Lung (tissue), 12 donors: ENCODE measurements around the gene EMX1. TPM values are rescaled to one million over a fixed set of nuclear protein-coding genes. Genes with fewer than 3 reads are reported as not detected.

Experiments
- ATAC-seq: fragments of 200-7000 bp; cut with Tn5 transposase; one replicate; pipeline ENCODE4 v1.9.1; 2020; ENCODE audit warnings: moderate number of reproducible peaks; ENCODE audit not compliant: insufficient read depth, low FRiP score
- DNase-seq, 3 donors: peaks; one replicate each; pipeline ENCODE4 v3.0.0-alpha.2; 2013 to 2017
- H3K27ac ChIP-seq, 2 donors: one replicate each; pipeline ENCODE4 v1.5.1; 2013; ENCODE audit warnings: mild to moderate bottlenecking in 2 of 2, moderate library complexity in 2 of 2, control low read depth in 1 of 2, inconsistent platforms in 1 of 2, low read depth in 1 of 2, low read length in 1 of 2
- H3K27me3 ChIP-seq, 3 donors: one replicate each; pipeline ENCODE4 v1.5.1; 2013; ENCODE audit warnings: low read length in 2 of 3; ENCODE audit not compliant: control insufficient read depth in 3 of 3, insufficient read depth in 3 of 3
- H3K36me3 ChIP-seq, 4 donors: one replicate each; pipeline ENCODE4 v1.5.1; 2013; ENCODE audit warnings: low read length in 4 of 4, mild to moderate bottlenecking in 1 of 4, moderate library complexity in 1 of 4; ENCODE audit not compliant: control insufficient read depth in 4 of 4, insufficient read depth in 4 of 4
- H3K4me1 ChIP-seq, 5 donors: one replicate each; pipeline ENCODE4 v1.5.1; 2013; ENCODE audit warnings: low read length in 5 of 5, mild to moderate bottlenecking in 2 of 5, moderate library complexity in 1 of 5; ENCODE audit not compliant: control insufficient read depth in 5 of 5, insufficient read depth in 5 of 5
- H3K4me3 ChIP-seq: one replicate; pipeline ENCODE4 v1.5.1; 2013; ENCODE audit warnings: mild to moderate bottlenecking, control low read depth, moderate library complexity
- H3K9ac ChIP-seq, 2 donors: one replicate each; pipeline ENCODE4 v1.5.1; 2013; ENCODE audit warnings: low read length in 2 of 2, control low read depth in 1 of 2; ENCODE audit not compliant: insufficient read depth in 1 of 2
- H3K9me3 ChIP-seq, 4 donors: one replicate each; pipeline ENCODE4 v1.5.1; 2013; ENCODE audit warnings: low read length in 3 of 4, mild to moderate bottlenecking in 1 of 4, moderate library complexity in 1 of 4; ENCODE audit not compliant: control insufficient read depth in 4 of 4, insufficient read depth in 3 of 4
- CTCF ChIP-seq: IDR thresholded peaks from 2 replicates; pipeline ENCODE4 v1.5.1; 2012; ENCODE audit warnings: mild to moderate bottlenecking; ENCODE audit errors: control extremely low read depth, extremely low read depth
- WGBS, 2 donors: extraction: QIAGEN DNeasy Blood & Tissue Kit; methylation state at CpG; one replicate each; pipeline ENCODE4 v1.1.7; 2013; 5-methylcytosine and 5-hydroxymethylcytosine counted together
- polyA plus RNA-seq, 2 donors: library from polyadenylated mRNA; stranded (reverse); fragments of 200-250 nt; gene quantifications; one replicate each; pipeline ENCODE4 v1.2.1, GENCODE V29; 2013
- total RNA-seq, 2 donors: library from RNA; depleted of rRNA in 1 of 2; stranded (reverse); fragments of >200 nt in 1 of 2; gene quantifications; one replicate each; pipeline ENCODE4 v1.2.1, GENCODE V29; 2014 to 2021
- donor health status: control.
- donor health status: control.
- donor health status: Bipolar disorder and iron deficiency.
- donor health status: healthy.
- donor health status: DM: yes; HTN: yes; CAD: no.

Gene EMX1
- total and polyA plus RNA-seq, 4 donors, result 0.02 to 0.12 TPM; not detected in 2

GRCh38 chr2:72924353-72925240 is 7.3 kb downstream of the EMX1 start:
- no peaks in the 10 kb centered on the region for H3K36me3 ChIP-seq
- DNase-seq (peak in 2 of 3 donors; percentile 35 to 37), ATAC-seq (no peak)
- no peak overlapping the region for H3K27ac ChIP-seq
- H3K4me3 ChIP-seq, result peak overlapping the region; percentile 5
- no peak for TF ChIP-seq CTCF
- WGBS, 2 donors, result 3 to 4% methylated on average over 57 to 61 of the region's 61 CpGs
- no peak overlapping the region for H3K9ac ChIP-seq
- H3K9me3 ChIP-seq, result peaks cover 0 to 12% (median 0%) of the 10 kb centered on the region in 4 donors
- H3K27me3 ChIP-seq, result peaks cover 9 to 100% (median 97%) of the 10 kb centered on the region in 3 donors
- peaks cover 0 to 22% (median 0%) of the 10 kb centered on the region in 5 donors for H3K4me1 ChIP-seq

- H3K36me3 ChIP-seq, result no peaks in the 10 kb centered on the region
- peaks cover 9 to 100% (median 95%) of the 10 kb centered on the region in 3 donors for H3K27me3 ChIP-seq
- peaks cover 0 to 12% (median 0%) of the 10 kb centered on the region in 4 donors for H3K9me3 ChIP-seq
- peaks cover 0 to 15% (median 0%) of the 10 kb centered on the region in 5 donors for H3K4me1 ChIP-seq
- ATAC-seq, result no peak
- no peak overlapping the region for H3K9ac ChIP-seq
- H3K4me3 ChIP-seq, result no peak overlapping the region
- H3K27ac ChIP-seq, result no peak overlapping the region
- DNase-seq, result peak in 2 of 3 donors; percentile 9 to 15
- no peak for TF ChIP-seq CTCF
- WGBS, 2 donors, result 7 to 9% methylated on average over 26 of the region's 26 CpGs
Observed at GRCh38 chr2:72925328-72925943, 8.1 kb downstream of the EMX1 start.

DNA sequence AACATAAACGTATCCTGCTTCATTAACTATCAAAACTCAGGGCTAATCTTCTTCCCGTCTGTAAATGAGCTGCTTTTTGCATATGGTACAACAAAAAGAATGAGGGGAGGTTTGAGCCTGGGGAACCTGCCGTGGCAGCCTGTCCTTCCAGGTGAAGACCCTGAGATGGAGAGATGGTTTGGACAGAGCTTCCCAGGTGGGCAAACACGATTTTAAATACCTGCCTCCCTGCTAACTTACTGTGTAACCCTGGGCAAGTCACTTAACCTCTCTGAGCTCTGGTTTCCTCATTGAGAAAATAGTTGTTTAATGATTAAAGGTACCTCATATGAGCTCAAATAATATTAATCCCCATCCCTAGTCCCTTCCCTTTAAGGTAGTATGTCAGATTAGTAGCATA is 9.0 kb downstream of the EMX1 start:
- DNase-seq, result no peak
- no peak for TF ChIP-seq CTCF
- WGBS, 2 donors, result 15% methylated on average over 4 of the region's 4 CpGs
- Histone ChIP-seq H3K9me3 (peaks cover 0 to 12% (median 0%) of the 10 kb centered on the region in 4 donors), H3K27me3 (peaks cover 9 to 93% (median 87%) of the 10 kb centered on the region in 3 donors), H3K4me3 (no peak overlapping the region), H3K36me3 (no peaks in the 10 kb centered on the region), H3K4me1 (peaks cover 0 to 10% (median 0%) of the 10 kb centered on the region in 5 donors), H3K9ac (no peak overlapping the region), H3K27ac (no peak overlapping the region)
- no peak for ATAC-seq
